Trophoblast cell (in vitro differentiated cells and primary cell): ENCODE results near the gene GLIPR2.

Experiments
- DNase-seq, 2 donors: peaks; one replicate each; pipeline ENCODE4 v3.0.0-alpha.2; 2016
- H2AFZ ChIP-seq: 2 replicates; pipeline ENCODE4 v1.6.1; 2013; ENCODE audit warnings: low read length, moderate library complexity, mild to moderate bottlenecking; ENCODE audit not compliant: insufficient read depth, poor library complexity
- H2AK5ac ChIP-seq: 2 replicates; pipeline ENCODE4 v1.6.1; 2013; ENCODE audit warnings: mild to moderate bottlenecking, low read length
- H2BK120ac ChIP-seq: 2 replicates; pipeline ENCODE4 v1.6.1; 2013; ENCODE audit warnings: low read length, mild to moderate bottlenecking, moderate library complexity; ENCODE audit not compliant: insufficient read depth, poor library complexity
- H2BK12ac ChIP-seq: 2 replicates; pipeline ENCODE4 v1.6.1; 2013; ENCODE audit warnings: mild to moderate bottlenecking, low read length, moderate library complexity
- H2BK5ac ChIP-seq: 2 replicates; pipeline ENCODE4 v1.6.1; 2013; ENCODE audit warnings: low read length, low read depth, moderate library complexity, mild to moderate bottlenecking; ENCODE audit not compliant: poor library complexity
- H3K14ac ChIP-seq: 2 replicates; pipeline ENCODE4 v1.6.1; 2013; ENCODE audit warnings: mild to moderate bottlenecking, low read length
- H3K18ac ChIP-seq: 2 replicates; pipeline ENCODE4 v1.6.1; 2013; ENCODE audit warnings: mild to moderate bottlenecking, low read length
- H3K23ac ChIP-seq: 2 replicates; pipeline ENCODE4 v1.6.1; 2013; ENCODE audit warnings: low read length
- H3K27ac ChIP-seq: 2 replicates; pipeline ENCODE4 v1.5.1; 2013; ENCODE audit warnings: low read depth, mild to moderate bottlenecking, inconsistent platforms, low read length, moderate library complexity
- H3K27me3 ChIP-seq: 2 replicates; pipeline ENCODE4 v1.6.1; 2013; ENCODE audit warnings: inconsistent platforms, mild to moderate bottlenecking, low read length, moderate library complexity; ENCODE audit not compliant: insufficient read depth
- H3K36me3 ChIP-seq, 2 experiments: 1 replicate in 1 of 2; 2 replicates in 1 of 2; pipeline ENCODE4 v1.6.1; 2013; ENCODE audit warnings: low read length in 2 of 2, mild to moderate bottlenecking in 2 of 2, moderate library complexity in 1 of 2; ENCODE audit not compliant: insufficient read depth in 2 of 2, control insufficient read depth in 1 of 2
- H3K4ac ChIP-seq: 2 replicates; pipeline ENCODE4 v1.6.1; 2013; ENCODE audit warnings: low read depth, mild to moderate bottlenecking, low read length, moderate library complexity
- H3K4me1 ChIP-seq, 2 experiments: 1 replicate in 1 of 2; 2 replicates in 1 of 2; pipeline ENCODE4 v1.6.1; 2013; ENCODE audit warnings: low read length in 2 of 2, mild to moderate bottlenecking in 2 of 2, moderate library complexity in 1 of 2; ENCODE audit not compliant: insufficient read depth in 2 of 2, control insufficient read depth in 1 of 2
- H3K4me2 ChIP-seq: 2 replicates; pipeline ENCODE4 v1.6.1; 2013; ENCODE audit warnings: inconsistent platforms, mild to moderate bottlenecking, low read length, moderate library complexity
- H3K4me3 ChIP-seq: 2 replicates; pipeline ENCODE4 v1.5.1; 2013; ENCODE audit warnings: mild to moderate bottlenecking, low read depth, low read length, inconsistent platforms
- H3K79me1 ChIP-seq: one replicate; pipeline ENCODE4 v1.6.1; 2013; ENCODE audit warnings: low read length
- H3K79me2 ChIP-seq: 2 replicates; pipeline ENCODE4 v1.6.1; 2013; ENCODE audit warnings: low read length, mild to moderate bottlenecking; ENCODE audit not compliant: control insufficient read depth, insufficient read depth, poor library complexity
- H3K9ac ChIP-seq: 2 replicates; pipeline ENCODE4 v1.6.1; 2013; ENCODE audit warnings: mild to moderate bottlenecking, low read length
- H3K9me3 ChIP-seq: 2 replicates; pipeline ENCODE4 v1.6.1; 2013; ENCODE audit warnings: low read depth, mild to moderate bottlenecking, control low read depth, inconsistent platforms, low read length; ENCODE audit not compliant: insufficient read depth
- H4K12ac ChIP-seq: 2 replicates; pipeline ENCODE4 v1.6.1; 2013; ENCODE audit warnings: low read depth, mild to moderate bottlenecking, low read length, moderate library complexity
- H4K8ac ChIP-seq: 2 replicates; pipeline ENCODE4 v1.6.1; 2013; ENCODE audit warnings: low read depth, mild to moderate bottlenecking, low read length, moderate library complexity
- H4K91ac ChIP-seq: one replicate; pipeline ENCODE4 v1.6.1; 2013; ENCODE audit warnings: low read depth, mild to moderate bottlenecking, low read length, moderate library complexity
- WGBS: extraction: QIAGEN DNeasy Blood & Tissue Kit; methylation state at CpG from one replicate; pipeline ENCODE4 v1.1.7; 2013; ENCODE audit warnings: missing lambda C conversion rate; ENCODE audit not compliant: insufficient read length, insufficient coverage; ENCODE audit errors: extremely low coverage; 5-methylcytosine and 5-hydroxymethylcytosine counted together

Gene GLIPR2

DNA sequence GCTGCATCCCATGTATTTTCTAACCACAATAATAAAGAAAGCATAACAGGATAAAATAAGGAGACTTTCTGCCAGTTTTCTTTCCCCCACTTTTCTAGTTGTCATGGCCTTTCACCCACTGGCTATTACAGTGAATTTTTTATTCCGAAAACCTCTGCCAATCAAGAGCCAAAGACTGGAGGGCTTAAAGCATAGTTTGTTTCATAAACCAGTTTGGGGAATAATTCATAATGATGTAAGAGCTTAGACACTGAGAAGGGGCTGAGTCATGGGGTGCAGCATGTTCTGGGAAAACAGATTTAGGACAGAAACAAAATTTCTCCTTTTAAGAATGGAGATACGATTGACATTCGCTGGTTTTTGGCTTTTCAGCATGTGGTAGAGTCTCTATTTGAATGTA is 4.4 kb upstream of the GLIPR2 start:
- peaks cover 7% of the 10 kb centered on the region for H3K79me2 ChIP-seq
- no peak overlapping the region for H3K14ac ChIP-seq
- H2BK120ac ChIP-seq, result no peak overlapping the region
- H3K27ac ChIP-seq, result no peak overlapping the region
- H3K9me3 ChIP-seq, result peaks cover 6% of the 10 kb centered on the region
- H3K27me3 ChIP-seq, result peaks cover 4% of the 10 kb centered on the region
- no peak overlapping the region for H4K8ac ChIP-seq
- peaks cover 10% of the 10 kb centered on the region for H3K79me1 ChIP-seq
- H3K4me2 ChIP-seq, result no peak overlapping the region
- no peak overlapping the region for H2BK5ac ChIP-seq
- no peak overlapping the region for H3K18ac ChIP-seq
- no peak overlapping the region for H3K23ac ChIP-seq
- H2AFZ ChIP-seq, result no peak overlapping the region
- H3K9ac ChIP-seq, result no peak overlapping the region
- H3K4me3 ChIP-seq, result no peak overlapping the region
- WGBS, result no CpG with 5 or more reads among the region's 3 CpGs
- DNase-seq, result no peak
- no peak overlapping the region for H3K4ac ChIP-seq
- peaks cover 10 to 12% of the 10 kb centered on the region in 2 experiments for H3K4me1 ChIP-seq
- H2AK5ac ChIP-seq, result no peak overlapping the region
- no peak overlapping the region for H2BK12ac ChIP-seq
- H3K36me3 ChIP-seq, result no peaks in the 10 kb centered on the region
- no peak overlapping the region for H4K91ac ChIP-seq
- H4K12ac ChIP-seq, result no peak overlapping the region

DNA sequence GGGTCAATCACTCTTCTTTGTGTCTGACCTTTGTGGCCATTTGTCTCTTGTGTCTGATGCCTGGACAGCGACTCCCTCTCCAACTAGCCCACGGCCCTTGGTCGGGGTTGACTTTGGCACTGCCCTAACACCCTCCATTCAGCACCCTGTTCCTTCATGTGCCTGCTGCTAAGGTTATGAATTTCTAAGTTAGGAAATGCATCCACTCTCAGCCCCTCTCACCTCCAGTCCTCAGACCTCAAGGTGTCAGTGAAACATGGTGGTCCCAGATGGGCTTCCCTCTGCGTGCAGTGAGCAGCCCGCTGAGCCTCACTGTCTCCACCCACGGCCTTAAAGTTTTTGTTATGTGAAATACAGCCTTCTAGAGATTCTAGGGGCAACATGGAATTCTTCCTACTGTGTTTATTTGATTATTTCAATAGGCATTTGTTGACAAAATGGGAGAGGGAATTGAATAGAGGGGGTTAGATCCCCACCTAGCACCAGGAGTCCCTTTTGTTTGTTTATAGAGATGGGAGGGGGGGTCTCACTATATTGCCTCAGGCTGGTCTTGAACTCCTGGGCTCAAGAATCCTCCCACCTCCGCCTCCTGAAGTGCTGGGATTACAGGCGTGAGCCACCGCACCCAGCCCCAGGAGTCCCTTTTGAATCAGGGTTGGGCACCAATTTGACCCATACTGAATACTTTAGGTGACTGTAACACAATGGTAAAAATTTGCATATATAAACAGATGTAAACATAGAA is 1.6 kb upstream of the GLIPR2 start:
- Histone ChIP-seq H4K8ac (no peak overlapping the region), H3K9me3 (peaks cover 8% of the 10 kb centered on the region), H3K4me1 (peaks cover 15 to 18% of the 10 kb centered on the region in 2 experiments), H2BK12ac (no peak overlapping the region), H3K27ac (no peak overlapping the region), H3K4me3 (no peak overlapping the region), H3K27me3 (peaks cover 5% of the 10 kb centered on the region), H3K4ac (no peak overlapping the region), H3K4me2 (no peak overlapping the region), H2AFZ (no peak overlapping the region), H3K14ac (no peak overlapping the region), H3K18ac (no peak overlapping the region), H2BK5ac (no peak overlapping the region), H3K79me2 (peaks cover 9% of the 10 kb centered on the region), H3K36me3 (no peaks in the 10 kb centered on the region), H2AK5ac (no peak overlapping the region), H4K12ac (no peak overlapping the region), H3K23ac (no peak overlapping the region), H3K9ac (no peak overlapping the region), H2BK120ac (no peak overlapping the region), H3K79me1 (peaks cover 14% of the 10 kb centered on the region), H4K91ac (no peak overlapping the region)
- no CpG with 5 or more reads among the region's 9 CpGs for WGBS
- DNase-seq, result no peak

DNA sequence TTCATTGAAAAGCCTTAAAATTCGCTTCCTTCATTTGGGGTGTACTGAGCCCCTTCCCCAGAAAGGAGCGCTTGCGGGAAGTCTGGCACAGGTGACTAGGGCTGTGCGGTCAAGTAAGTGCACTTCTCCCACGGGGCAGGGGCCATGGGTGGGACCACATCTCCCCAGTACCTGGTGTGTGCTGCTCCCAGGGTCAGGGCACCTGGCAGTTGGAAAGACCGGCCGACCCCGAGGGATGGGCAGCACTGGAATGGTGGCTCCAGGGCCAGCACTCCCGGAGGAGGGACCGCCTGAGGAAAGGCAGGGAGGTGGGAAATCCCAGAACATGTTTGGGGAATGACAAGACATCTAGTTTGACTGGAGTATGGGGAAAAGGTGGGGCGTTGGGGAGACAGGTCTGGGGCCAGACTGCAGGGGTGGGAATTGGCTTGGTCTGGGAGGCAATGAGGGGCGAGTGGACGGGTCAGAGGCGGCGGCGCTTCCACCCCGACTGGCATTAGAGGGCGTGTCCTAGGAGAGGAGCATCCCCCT is 727 bp upstream of the GLIPR2 start:
- peaks cover 14% of the 10 kb centered on the region for H3K79me1 ChIP-seq
- WGBS, result no CpG with 5 or more reads among the region's 18 CpGs
- H3K4me3 ChIP-seq, result peak overlapping the region; percentile 72
- H3K36me3 ChIP-seq, result no peaks in the 10 kb centered on the region
- peaks cover 9% of the 10 kb centered on the region for H3K79me2 ChIP-seq
- no peak overlapping the region for H3K9ac ChIP-seq
- H3K23ac ChIP-seq, result no peak overlapping the region
- H3K27ac ChIP-seq, result no peak overlapping the region
- peak overlapping the region; percentile 99 for H3K4me2 ChIP-seq
- H3K4me1 ChIP-seq, result peaks cover 15 to 18% of the 10 kb centered on the region in 2 experiments
- peaks cover 6% of the 10 kb centered on the region for H3K27me3 ChIP-seq
- H4K12ac ChIP-seq, result no peak overlapping the region
- H3K9me3 ChIP-seq, result peaks cover 8% of the 10 kb centered on the region
- H2BK5ac ChIP-seq, result no peak overlapping the region
- H2AK5ac ChIP-seq, result no peak overlapping the region
- no peak overlapping the region for H3K4ac ChIP-seq
- H3K18ac ChIP-seq, result peak overlapping the region; percentile 46
- H2BK12ac ChIP-seq, result no peak overlapping the region
- H3K14ac ChIP-seq, result peak overlapping the region; percentile 13
- H4K91ac ChIP-seq, result peak overlapping the region; percentile 55
- no peak overlapping the region for H2BK120ac ChIP-seq
- peak overlapping the region; percentile 20 for H2AFZ ChIP-seq
- H4K8ac ChIP-seq, result peak overlapping the region; percentile 55
- DNase-seq, result peak; percentile 31 to 42

DNA sequence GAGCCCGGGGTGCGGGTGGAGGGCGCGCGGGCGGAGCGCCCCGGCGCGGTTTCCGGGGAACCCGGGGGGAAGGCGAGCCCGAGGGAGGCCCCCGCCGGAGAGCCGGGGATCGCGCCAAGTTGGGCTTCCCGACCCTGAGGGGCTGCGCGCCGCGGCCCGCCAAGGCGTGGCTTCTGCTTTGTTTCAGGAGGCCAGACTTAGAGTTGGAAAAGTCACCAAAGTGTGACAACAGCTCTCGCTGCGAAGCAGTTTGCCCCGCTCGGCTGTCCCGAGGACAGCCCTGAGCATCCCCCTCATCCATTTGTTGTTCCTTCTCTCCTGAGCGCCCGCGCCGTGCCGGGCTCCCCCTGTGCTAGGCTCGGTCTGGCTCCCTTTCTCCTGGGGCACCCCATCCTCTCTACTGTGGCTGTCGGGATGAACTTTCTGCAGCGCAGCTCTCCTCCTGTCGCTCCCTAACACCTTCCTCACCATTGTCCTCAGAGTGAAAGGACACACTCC is 410 bp downstream of the GLIPR2 start:
- Histone ChIP-seq H3K4me1 (peaks cover 15 to 18% of the 10 kb centered on the region in 2 experiments), H4K12ac (peak overlapping the region; percentile 32), H3K14ac (peak overlapping the region; percentile 62), H3K18ac (peak overlapping the region; percentile 59), H3K9me3 (peaks cover 8% of the 10 kb centered on the region), H2BK12ac (peak overlapping the region; percentile 41), H2BK5ac (peak overlapping the region; percentile 36), H3K27me3 (peaks cover 6% of the 10 kb centered on the region), H3K79me2 (peaks cover 9% of the 10 kb centered on the region), H3K36me3 (no peaks in the 10 kb centered on the region), H3K4me2 (peak overlapping the region; percentile 99), H3K27ac (no peak overlapping the region), H3K23ac (no peak overlapping the region), H3K4me3 (peak overlapping the region; percentile 72), H3K79me1 (peaks cover 14% of the 10 kb centered on the region), H2BK120ac (peak overlapping the region; percentile 75), H2AFZ (peak overlapping the region; percentile 20), H3K4ac (no peak overlapping the region), H2AK5ac (no peak overlapping the region), H4K91ac (peak overlapping the region; percentile 80), H3K9ac (peak overlapping the region; percentile 83), H4K8ac (peak overlapping the region; percentile 55)
- no CpG with 5 or more reads among the region's 40 CpGs for whole genome bisulfite sequencing
- DNase-seq, result peak in 1 of 2 donors; percentile 20
